ENCODE results near the gene ICOS. TPM values are rescaled to one million over a fixed set of nuclear protein-coding genes. Genes with fewer than 3 reads are reported as not detected.

Gene ICOS
- total and polyA plus RNA-seq, 2 of the 4 experiments (the other 2 are of a cell fraction): not detected

DNA sequence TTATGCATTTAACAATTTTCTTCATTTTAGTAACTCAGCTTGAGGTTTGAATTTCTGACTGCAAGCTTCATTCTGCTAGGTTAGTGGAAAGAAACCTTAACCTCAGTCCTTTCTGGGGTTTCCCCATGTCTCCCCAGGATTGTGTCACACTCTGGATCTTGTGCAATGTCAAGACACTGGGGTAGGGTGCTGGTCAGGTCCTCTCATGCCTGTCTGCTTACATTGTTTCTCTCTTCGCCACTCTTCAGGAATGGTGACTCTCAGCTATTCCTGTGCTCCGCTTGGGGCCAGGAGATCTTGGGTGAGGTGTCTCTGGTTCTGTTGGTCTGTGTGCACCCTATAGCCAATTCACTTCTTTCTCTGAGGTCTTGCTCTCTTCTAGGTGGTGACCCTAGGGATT is 45.1 kb upstream of the ICOS start:
- no peak overlapping the region for H2BK20ac ChIP-seq (ENCODE audit: low read depth, low read length)
- H3K14ac ChIP-seq (replicated peaks; ENCODE audit: low read depth, low read length): no peak overlapping the region
- DNase-seq (no peak), ATAC-seq (ENCODE audit: low read depth) (no peak)
- H3K56ac ChIP-seq (ENCODE audit: extremely low read depth, insufficient read depth, low read length): no peak overlapping the region
- H3K36me3 ChIP-seq (ENCODE audit: control insufficient read depth, insufficient read depth, low read length): no peaks in the 10 kb centered on the region
- no peak overlapping the region for H3K4me2 ChIP-seq (ENCODE audit: low read depth, low read length)
- H3K4me3 ChIP-seq (ENCODE audit: insufficient read depth, low read depth, low read length): no peak overlapping the region
- ChIA-PET CTCF (no interaction called here), POLR2A (ENCODE audit: unreplicated experiment) (no interaction called here)
- H4K91ac ChIP-seq (ENCODE audit: insufficient read depth, low read depth, low read length): no peak overlapping the region
- no peak overlapping the region for H2AK9ac ChIP-seq (replicated peaks; ENCODE audit: low read depth, low read length, poor library complexity)
- H4K20me1 ChIP-seq (ENCODE audit: insufficient read depth, low read length): no peaks in the 10 kb centered on the region
- H3K27ac ChIP-seq (ENCODE audit: insufficient read depth, low read length): no peak overlapping the region
- no peak overlapping the region for H2BK120ac ChIP-seq (ENCODE audit: low read depth, low read length)
- no peak overlapping the region for H2BK5ac ChIP-seq (ENCODE audit: low read depth, low read length, poor library complexity, severe bottlenecking)
- no peak overlapping the region for H4K5ac ChIP-seq (ENCODE audit: low read depth, low read length)
- no peak overlapping the region for H2AFZ ChIP-seq (replicated peaks; ENCODE audit: low read length, poor library complexity)
- H2BK15ac ChIP-seq (ENCODE audit: low read depth, low read length): no peak overlapping the region
- TF ChIP-seq CEBPB (IDR thresholded peaks at IDR 0.05; ENCODE audit: low read depth, low read length) (peak; percentile 35), MAFK (IDR thresholded peaks at IDR 0.05; ENCODE audit: low read depth, low read length) (no peak)
- H3K79me1 ChIP-seq (ENCODE audit: low read depth in 1 of 2, low read length in 2 of 2): no peaks in the 10 kb centered on the region
- H3K18ac ChIP-seq (ENCODE audit: low read depth, low read length): no peak overlapping the region
- no peak overlapping the region for H4K8ac ChIP-seq (ENCODE audit: low read depth in 2 of 2, low read length in 2 of 2)
- intact Hi-C loops (cut with micrococcal nuclease) (no loop called here), in situ Hi-C loops (cut with MboI; ENCODE audit: low sequenced_read_pairs) (no loop called here), dilution Hi-C loops (cut with HindIII; ENCODE audit: low sequenced_read_pairs, unreplicated experiment) (no loop called here)
- no peaks in the 10 kb centered on the region for H3K9me1 ChIP-seq (ENCODE audit: insufficient read depth, low read length)
- no peaks in the 10 kb centered on the region for H3K4me1 ChIP-seq (ENCODE audit: control insufficient read depth, insufficient read depth, low read length)
- H3K27me3 ChIP-seq (ENCODE audit: control insufficient read depth, insufficient read depth, low read length): peaks cover 11% of the 10 kb centered on the region
- WGBS, 2 experiments (ENCODE audit: extremely low coverage in 2 of 2, insufficient read length in 1 of 2): no CpG with 5 or more reads among the region's 2 CpGs
- no peak overlapping the region for H2AK5ac ChIP-seq (ENCODE audit: low read depth, low read length)
- H3K4ac ChIP-seq (ENCODE audit: low read depth, low read length): no peak overlapping the region
- BruUV-seq (replicated peaks): no TSS peak
- no peak overlapping the region for H3K23ac ChIP-seq (ENCODE audit: low read depth, low read length)
- H3K9ac ChIP-seq (ENCODE audit: low read depth, low read length): no peak overlapping the region
- H3K9me3 ChIP-seq (ENCODE audit: control insufficient read depth, insufficient read depth, low read length): no peaks in the 10 kb centered on the region

Data from IMR-90 (cell line).